ENCODE results near the gene SH3RF2.
A peak's percentile ranks its signal among the peaks of the same experiment; 100 is the strongest.

SH3RF2 gene

DNA sequence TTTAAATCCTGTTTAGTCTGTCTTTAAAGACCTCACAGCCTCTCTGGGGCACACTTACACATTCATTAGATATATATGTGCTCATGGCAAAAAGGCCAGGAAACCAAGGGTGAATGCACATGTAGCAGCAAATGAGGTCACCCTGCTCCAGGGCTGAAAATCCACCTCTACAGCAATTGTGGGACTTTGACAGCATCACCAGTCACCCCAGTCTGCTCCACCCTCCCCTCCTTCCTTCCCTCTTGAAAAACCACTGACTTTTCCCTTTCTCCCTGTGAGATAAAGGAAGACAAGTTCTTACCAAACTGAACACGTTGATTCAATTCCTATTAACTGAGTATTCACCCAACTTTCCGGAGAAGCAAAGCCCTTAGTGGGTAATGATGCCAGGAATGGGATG is 15.2 kb upstream of the SH3RF2 start:
- intact Hi-C loops (cut with DNase I; ENCODE audit: low total_unique reads), result no loop called here
- TF ChIP-seq, protein P1, sequence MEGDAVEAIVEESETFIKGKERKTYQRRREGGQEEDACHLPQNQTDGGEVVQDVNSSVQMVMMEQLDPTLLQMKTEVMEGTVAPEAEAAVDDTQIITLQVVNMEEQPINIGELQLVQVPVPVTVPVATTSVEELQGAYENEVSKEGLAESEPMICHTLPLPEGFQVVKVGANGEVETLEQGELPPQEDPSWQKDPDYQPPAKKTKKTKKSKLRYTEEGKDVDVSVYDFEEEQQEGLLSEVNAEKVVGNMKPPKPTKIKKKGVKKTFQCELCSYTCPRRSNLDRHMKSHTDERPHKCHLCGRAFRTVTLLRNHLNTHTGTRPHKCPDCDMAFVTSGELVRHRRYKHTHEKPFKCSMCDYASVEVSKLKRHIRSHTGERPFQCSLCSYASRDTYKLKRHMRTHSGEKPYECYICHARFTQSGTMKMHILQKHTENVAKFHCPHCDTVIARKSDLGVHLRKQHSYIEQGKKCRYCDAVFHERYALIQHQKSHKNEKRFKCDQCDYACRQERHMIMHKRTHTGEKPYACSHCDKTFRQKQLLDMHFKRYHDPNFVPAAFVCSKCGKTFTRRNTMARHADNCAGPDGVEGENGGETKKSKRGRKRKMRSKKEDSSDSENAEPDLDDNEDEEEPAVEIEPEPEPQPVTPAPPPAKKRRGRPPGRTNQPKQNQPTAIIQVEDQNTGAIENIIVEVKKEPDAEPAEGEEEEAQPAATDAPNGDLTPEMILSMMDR (IDR thresholded peaks at IDR 0.05), result no peak
- Histone ChIP-seq H3K9me3 (no peaks in the 10 kb centered on the region), H3K4me3 (no peak overlapping the region), H3K4me1 (peaks cover 0 to 25% (median 12%) of the 10 kb centered on the region in 4 donors), H3K27me3 (no peaks in the 10 kb centered on the region), H3K36me3 (no peaks in the 10 kb centered on the region), H3K27ac (no peak overlapping the region)
- DNase-seq, result no peak

GRCh38 chr5:145922059-145922458 is 14.3 kb upstream of the SH3RF2 start:
- Histone ChIP-seq H3K27ac (no peak overlapping the region), H3K4me3 (no peak overlapping the region), H3K36me3 (no peaks in the 10 kb centered on the region), H3K9me3 (no peaks in the 10 kb centered on the region), H3K4me1 (peaks cover 0 to 24% (median 12%) of the 10 kb centered on the region in 4 donors), H3K27me3 (no peaks in the 10 kb centered on the region)
- no peak for DNase-seq
- TF ChIP-seq, protein P1 (IDR thresholded peaks at IDR 0.05), result no peak
- intact Hi-C loops (cut with DNase I; ENCODE audit: low total_unique reads), result no loop called here

DNA sequence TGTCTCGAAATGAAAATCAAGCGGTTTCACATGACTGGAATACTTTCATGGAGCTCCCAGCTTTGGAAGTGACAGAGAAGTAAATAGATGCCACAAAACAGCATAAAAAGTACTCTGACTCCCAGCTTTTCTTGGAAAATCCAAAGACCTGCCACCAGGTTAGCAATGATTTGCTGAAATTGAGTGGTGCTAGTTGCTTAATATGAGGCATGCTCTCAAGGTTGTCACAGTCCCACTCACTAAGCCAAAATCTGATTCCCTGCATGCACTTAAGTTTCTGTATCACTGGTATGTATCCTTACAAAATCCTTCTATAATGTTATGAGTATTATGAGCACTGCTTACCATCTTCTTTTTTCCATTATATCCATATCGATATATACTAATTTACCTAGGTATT is 13.0 kb upstream of the SH3RF2 start:
- H3K27me3 ChIP-seq, result no peaks in the 10 kb centered on the region
- intact Hi-C loops (cut with DNase I; ENCODE audit: low total_unique reads), result no loop called here
- no peak overlapping the region for H3K27ac ChIP-seq
- H3K36me3 ChIP-seq, result no peaks in the 10 kb centered on the region
- no peak for DNase-seq
- no peak overlapping the region for H3K4me3 ChIP-seq
- peaks cover 0 to 17% (median 12%) of the 10 kb centered on the region in 4 donors for H3K4me1 ChIP-seq
- no peaks in the 10 kb centered on the region for H3K9me3 ChIP-seq
- TF ChIP-seq, protein P1 (IDR thresholded peaks at IDR 0.05), result no peak

- Histone ChIP-seq H3K27ac (peak overlapping the region; percentile 8 to 13), H3K27me3 (no peaks in the 10 kb centered on the region), H3K9me3 (no peaks in the 10 kb centered on the region), H3K4me3 (no peak overlapping the region), H3K4me1 (peaks cover 0 to 17% (median 12%) of the 10 kb centered on the region in 4 donors), H3K36me3 (no peaks in the 10 kb centered on the region)
- intact Hi-C loops (cut with DNase I; ENCODE audit: low total_unique reads), result no loop called here
- TF ChIP-seq, protein P1 (IDR thresholded peaks at IDR 0.05), result no peak
- no peak for DNase-seq
Measured at GRCh38 chr5:145924849-145925248, 11.5 kb upstream of the SH3RF2 start.

GRCh38 chr5:145925353-145925752 is 11.0 kb upstream of the SH3RF2 start:
- Histone ChIP-seq H3K27ac (peak overlapping the region; percentile 8 to 13), H3K27me3 (no peaks in the 10 kb centered on the region), H3K9me3 (no peaks in the 10 kb centered on the region), H3K36me3 (no peaks in the 10 kb centered on the region), H3K4me1 (peaks cover 0 to 17% (median 12%) of the 10 kb centered on the region in 4 donors), H3K4me3 (no peak overlapping the region)
- TF ChIP-seq, protein P1 (IDR thresholded peaks at IDR 0.05), result no peak
- no peak for DNase-seq
- intact Hi-C loops (cut with DNase I; ENCODE audit: low total_unique reads), result no loop called here

- DNase-seq, result no peak
- intact Hi-C loops (cut with DNase I; ENCODE audit: low total_unique reads), result no loop called here
- peaks cover 0 to 17% (median 12%) of the 10 kb centered on the region in 4 donors for H3K4me1 ChIP-seq
Measured at GRCh38 chr5:145925803-145926202, 10.6 kb upstream of the SH3RF2 start.

More at GRCh38 chr5:145925803-145926202, 10.6 kb upstream of the SH3RF2 start:
- H3K36me3 ChIP-seq, result no peaks in the 10 kb centered on the region
- TF ChIP-seq, protein P1 (IDR thresholded peaks at IDR 0.05), result no peak
- H3K4me3 ChIP-seq, result no peak overlapping the region
- no peaks in the 10 kb centered on the region for H3K9me3 ChIP-seq
- peak overlapping the region in 1 of 2 donors; percentile 13 for H3K27ac ChIP-seq
- no peaks in the 10 kb centered on the region for H3K27me3 ChIP-seq
